Mesothelial cell of epicardium (in vitro differentiated cells): Measurements from ENCODE around the gene CLCN4. TPM values are rescaled to one million over a fixed set of nuclear protein-coding genes. Genes with fewer than 3 reads are reported as not detected.

Experiments
- DNase-seq, 2 experiments: peaks; one replicate each; pipeline ENCODE4 v3.0.0; 2021; ENCODE audit warnings: low spot score in 2 of 2; ENCODE audit not compliant: unreplicated experiment in 2 of 2
- H3K27ac Mint-ChIP-seq: 2 replicates; pipeline ENCODE4 v1.8.0; 2021; ENCODE audit warnings: mixed read lengths
- H3K27me3 Mint-ChIP-seq: 2 replicates; pipeline ENCODE4 v1.8.0; 2021; ENCODE audit warnings: low read depth, mixed read lengths
- H3K36me3 Mint-ChIP-seq: 2 replicates; pipeline ENCODE4 v1.8.0; 2021; ENCODE audit warnings: mixed read lengths
- H3K4me1 Mint-ChIP-seq: 2 replicates; pipeline ENCODE4 v1.8.0; 2021; ENCODE audit warnings: mixed read lengths
- H3K4me3 Mint-ChIP-seq: 2 replicates; pipeline ENCODE4 v1.8.0; 2021; ENCODE audit warnings: mild to moderate bottlenecking, moderate library complexity, mixed read lengths
- H3K9me3 Mint-ChIP-seq: 2 replicates; pipeline ENCODE4 v1.8.0; 2021; ENCODE audit warnings: mixed read lengths
- total RNA-seq: library from RNA; stranded (reverse); gene quantifications from 3 replicates; pipeline ENCODE4 v1.2.1, GENCODE V29; 2021
- TF ChIP-seq, protein P1 (sequence below): fragments of 200-600 bp; sonication (generic); IDR thresholded peaks from one replicate; pipeline ENCODE4 v1.5.0; 2021; ENCODE audit warnings: antibody characterized with exemption; ENCODE audit not compliant: unreplicated experiment

Gene CLCN4
- total RNA-seq, 1 donor from 2014 or later: 8.6 TPM

DNA sequence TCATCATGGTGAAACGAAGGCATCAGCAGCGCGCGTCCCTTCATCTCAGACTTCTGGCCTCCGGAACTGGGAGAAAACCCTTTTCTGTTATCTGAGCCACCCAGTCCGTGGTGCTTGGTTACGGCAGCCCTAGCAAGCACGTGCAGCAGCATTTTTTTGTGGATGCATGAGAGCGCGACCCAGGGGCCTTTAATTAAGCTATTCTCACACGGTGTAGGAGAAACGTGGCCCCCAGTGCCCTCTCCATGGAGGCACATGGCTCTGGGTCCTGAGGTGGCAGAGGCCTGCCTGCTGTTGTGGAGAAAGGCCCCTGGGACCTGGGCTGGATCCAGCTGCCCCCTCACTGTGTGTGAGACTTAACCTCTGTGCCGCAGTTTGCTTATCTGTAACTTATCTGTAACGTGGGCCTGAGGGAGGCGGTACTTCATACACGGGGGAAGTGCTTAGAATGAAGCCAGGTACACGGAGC lies 9.5 kb downstream of the CLCN4 start:
- H3K27me3 Mint-ChIP-seq: no peaks in the 10 kb centered on the region
- H3K27ac Mint-ChIP-seq: no peak overlapping the region
- H3K4me3 Mint-ChIP-seq: no peak overlapping the region
- peaks cover 16% of the 10 kb centered on the region for H3K9me3 Mint-ChIP-seq
- TF ChIP-seq, protein P1, sequence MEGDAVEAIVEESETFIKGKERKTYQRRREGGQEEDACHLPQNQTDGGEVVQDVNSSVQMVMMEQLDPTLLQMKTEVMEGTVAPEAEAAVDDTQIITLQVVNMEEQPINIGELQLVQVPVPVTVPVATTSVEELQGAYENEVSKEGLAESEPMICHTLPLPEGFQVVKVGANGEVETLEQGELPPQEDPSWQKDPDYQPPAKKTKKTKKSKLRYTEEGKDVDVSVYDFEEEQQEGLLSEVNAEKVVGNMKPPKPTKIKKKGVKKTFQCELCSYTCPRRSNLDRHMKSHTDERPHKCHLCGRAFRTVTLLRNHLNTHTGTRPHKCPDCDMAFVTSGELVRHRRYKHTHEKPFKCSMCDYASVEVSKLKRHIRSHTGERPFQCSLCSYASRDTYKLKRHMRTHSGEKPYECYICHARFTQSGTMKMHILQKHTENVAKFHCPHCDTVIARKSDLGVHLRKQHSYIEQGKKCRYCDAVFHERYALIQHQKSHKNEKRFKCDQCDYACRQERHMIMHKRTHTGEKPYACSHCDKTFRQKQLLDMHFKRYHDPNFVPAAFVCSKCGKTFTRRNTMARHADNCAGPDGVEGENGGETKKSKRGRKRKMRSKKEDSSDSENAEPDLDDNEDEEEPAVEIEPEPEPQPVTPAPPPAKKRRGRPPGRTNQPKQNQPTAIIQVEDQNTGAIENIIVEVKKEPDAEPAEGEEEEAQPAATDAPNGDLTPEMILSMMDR: no peak
- DNase-seq: no peak
- H3K4me1 Mint-ChIP-seq: no peaks in the 10 kb centered on the region
- peaks cover 6% of the 10 kb centered on the region for H3K36me3 Mint-ChIP-seq

DNA sequence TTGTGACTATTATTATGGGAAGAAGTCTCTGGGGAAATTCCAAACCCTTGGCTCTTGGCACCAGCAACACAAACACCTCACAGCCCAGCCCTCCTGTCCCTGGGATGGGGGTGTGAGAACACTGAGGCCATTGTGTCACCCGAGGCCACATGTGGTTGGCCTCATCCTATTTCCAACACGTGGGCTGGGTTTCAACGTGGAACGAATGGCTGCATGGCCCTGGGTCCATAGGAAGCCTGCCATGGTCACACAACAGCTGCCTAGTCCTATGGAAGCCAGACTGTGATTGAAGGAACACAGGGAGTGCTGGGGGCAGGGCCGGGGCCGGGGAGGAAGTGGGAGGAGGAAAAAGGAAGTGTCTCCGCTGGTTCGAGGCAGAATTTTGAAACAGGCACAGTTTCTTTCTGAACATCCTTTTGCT lies 10.0 kb downstream of the CLCN4 start:
- Mint-ChIP-seq H3K9me3 (peaks cover 16% of the 10 kb centered on the region), H3K4me3 (no peak overlapping the region), H3K27ac (no peak overlapping the region), H3K27me3 (no peaks in the 10 kb centered on the region), H3K36me3 (peaks cover 6% of the 10 kb centered on the region), H3K4me1 (no peaks in the 10 kb centered on the region)
- TF ChIP-seq, protein P1: no peak
- DNase-seq: no peak

DNA sequence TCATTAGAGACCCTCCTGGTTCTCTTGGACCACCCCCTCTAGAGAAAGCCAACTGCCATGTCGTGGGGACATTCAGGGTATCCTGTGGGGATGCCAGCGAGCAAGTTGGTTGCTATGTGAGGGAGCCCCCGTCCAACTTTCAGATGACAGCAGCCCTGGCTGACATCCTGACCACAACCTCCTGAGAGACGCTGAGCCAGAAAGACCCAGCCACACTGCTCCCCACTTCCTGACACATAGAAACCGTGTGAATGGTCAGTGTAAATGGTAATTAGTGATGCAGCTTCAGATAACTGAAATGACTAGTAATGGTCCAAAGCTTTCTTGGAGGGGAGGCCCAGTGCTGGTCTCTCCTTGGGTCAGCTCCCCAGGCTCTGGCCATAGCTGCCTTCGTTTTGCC lies 10.8 kb downstream of the CLCN4 start:
- H3K4me3 Mint-ChIP-seq: no peak overlapping the region
- TF ChIP-seq, protein P1: no peak
- H3K9me3 Mint-ChIP-seq: peaks cover 15% of the 10 kb centered on the region
- H3K36me3 Mint-ChIP-seq: peaks cover 6% of the 10 kb centered on the region
- no peak for DNase-seq
- H3K27ac Mint-ChIP-seq: no peak overlapping the region
- H3K27me3 Mint-ChIP-seq: no peaks in the 10 kb centered on the region
- H3K4me1 Mint-ChIP-seq: peaks cover 4% of the 10 kb centered on the region

DNA sequence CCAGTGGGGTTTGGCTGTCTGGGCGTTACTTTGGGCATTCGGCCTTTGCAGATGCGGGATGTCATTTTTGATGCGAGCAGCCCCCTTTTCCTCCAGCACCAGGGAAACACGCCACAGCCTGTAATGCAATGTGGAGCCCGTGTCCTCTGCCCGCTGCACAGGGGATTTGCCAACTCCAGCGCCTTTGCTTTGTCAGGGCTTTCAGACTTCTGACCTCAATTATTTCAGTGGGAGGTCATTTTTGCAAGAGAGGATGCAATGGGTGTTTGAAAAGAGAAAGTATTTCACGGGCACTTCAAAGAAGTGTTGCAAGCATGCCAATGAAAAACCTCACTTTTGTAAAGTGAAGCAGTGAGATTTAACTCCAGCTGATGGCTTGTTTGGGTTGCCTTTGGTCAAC lies 11.5 kb downstream of the CLCN4 start:
- peaks cover 9% of the 10 kb centered on the region for H3K4me1 Mint-ChIP-seq
- H3K36me3 Mint-ChIP-seq: peaks cover 6% of the 10 kb centered on the region
- peaks cover 15% of the 10 kb centered on the region for H3K9me3 Mint-ChIP-seq
- no peak for DNase-seq
- TF ChIP-seq, protein P1: no peak
- H3K27ac Mint-ChIP-seq: no peak overlapping the region
- H3K4me3 Mint-ChIP-seq: no peak overlapping the region
- no peaks in the 10 kb centered on the region for H3K27me3 Mint-ChIP-seq

DNA sequence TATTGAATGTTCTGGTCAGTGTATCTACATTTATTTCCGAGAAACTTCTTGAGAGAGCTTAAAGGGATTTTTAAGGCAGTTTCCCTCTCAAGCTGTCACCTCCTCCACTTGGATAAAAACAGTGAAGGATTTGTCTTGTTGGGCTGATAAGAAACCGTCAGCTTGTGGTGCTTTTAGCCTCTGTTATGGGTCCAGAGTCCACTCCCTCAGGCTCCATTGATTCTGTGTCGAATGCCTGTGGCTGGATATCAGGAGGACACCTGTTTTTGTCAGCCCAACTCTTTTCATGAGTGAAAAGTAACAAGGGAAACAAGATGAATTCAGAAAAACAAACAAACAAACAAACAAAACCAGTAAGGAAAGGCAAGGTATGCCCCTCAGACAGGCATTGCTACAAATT lies 12.4 kb downstream of the CLCN4 start:
- Mint-ChIP-seq H3K9me3 (peaks cover 15% of the 10 kb centered on the region), H3K36me3 (peaks cover 4% of the 10 kb centered on the region), H3K4me3 (no peak overlapping the region), H3K27ac (no peak overlapping the region), H3K4me1 (peaks cover 16% of the 10 kb centered on the region), H3K27me3 (no peaks in the 10 kb centered on the region)
- no peak for DNase-seq
- TF ChIP-seq, protein P1: no peak

DNA sequence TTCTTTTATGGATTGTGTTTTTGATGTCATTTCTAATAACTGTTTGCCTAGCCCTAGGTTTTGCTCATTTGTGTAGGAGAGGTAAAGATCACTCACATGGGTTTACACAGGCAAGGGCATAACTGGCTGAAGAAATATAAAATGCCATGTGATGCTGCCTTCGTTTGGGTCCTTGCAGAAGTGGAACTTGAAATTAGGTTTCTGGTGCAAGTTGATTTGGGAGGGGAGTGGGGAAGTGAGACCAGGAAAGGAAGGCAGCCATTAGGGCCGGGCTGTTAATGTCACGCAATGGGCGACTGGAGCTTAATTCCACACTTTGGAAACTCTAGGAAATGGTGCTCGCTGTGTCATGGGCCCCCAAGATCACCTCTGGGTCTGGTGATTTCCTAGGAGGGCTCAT lies 14.5 kb downstream of the CLCN4 start:
- TF ChIP-seq, protein P1: no peak
- Mint-ChIP-seq H3K9me3 (peaks cover 15% of the 10 kb centered on the region), H3K36me3 (peaks cover 3% of the 10 kb centered on the region), H3K4me1 (peaks cover 27% of the 10 kb centered on the region), H3K27ac (no peak overlapping the region), H3K4me3 (no peak overlapping the region), H3K27me3 (no peaks in the 10 kb centered on the region)
- DNase-seq: no peak
